ENCODE data around the gene TBC1D5.

GRCh38 chr3:17160597-17160996, 581.8 kb downstream of the TBC1D5 start:
- no peak for TF ChIP-seq POLR2A (IDR thresholded peaks at IDR 0.05)
- TF ChIP-seq, protein P1, sequence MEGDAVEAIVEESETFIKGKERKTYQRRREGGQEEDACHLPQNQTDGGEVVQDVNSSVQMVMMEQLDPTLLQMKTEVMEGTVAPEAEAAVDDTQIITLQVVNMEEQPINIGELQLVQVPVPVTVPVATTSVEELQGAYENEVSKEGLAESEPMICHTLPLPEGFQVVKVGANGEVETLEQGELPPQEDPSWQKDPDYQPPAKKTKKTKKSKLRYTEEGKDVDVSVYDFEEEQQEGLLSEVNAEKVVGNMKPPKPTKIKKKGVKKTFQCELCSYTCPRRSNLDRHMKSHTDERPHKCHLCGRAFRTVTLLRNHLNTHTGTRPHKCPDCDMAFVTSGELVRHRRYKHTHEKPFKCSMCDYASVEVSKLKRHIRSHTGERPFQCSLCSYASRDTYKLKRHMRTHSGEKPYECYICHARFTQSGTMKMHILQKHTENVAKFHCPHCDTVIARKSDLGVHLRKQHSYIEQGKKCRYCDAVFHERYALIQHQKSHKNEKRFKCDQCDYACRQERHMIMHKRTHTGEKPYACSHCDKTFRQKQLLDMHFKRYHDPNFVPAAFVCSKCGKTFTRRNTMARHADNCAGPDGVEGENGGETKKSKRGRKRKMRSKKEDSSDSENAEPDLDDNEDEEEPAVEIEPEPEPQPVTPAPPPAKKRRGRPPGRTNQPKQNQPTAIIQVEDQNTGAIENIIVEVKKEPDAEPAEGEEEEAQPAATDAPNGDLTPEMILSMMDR (IDR thresholded peaks at IDR 0.05) = no peak
